Activated effector memory CD4-positive, alpha-beta T cell treated with Interleukin-2 at 50 U/mL for 16 hours (primary cell): ENCODE data around the gene PTPRCAP.
"Not testable (repeated sequence)": the region's sequence is repeated elsewhere in the genome, so short reads cannot be mapped to it uniquely, and the experiment has no call there.

Experiments
- DNase-seq: peaks from one replicate; pipeline ENCODE4 v3.0.0-alpha.2; 2020

PTPRCAP gene, protein sequence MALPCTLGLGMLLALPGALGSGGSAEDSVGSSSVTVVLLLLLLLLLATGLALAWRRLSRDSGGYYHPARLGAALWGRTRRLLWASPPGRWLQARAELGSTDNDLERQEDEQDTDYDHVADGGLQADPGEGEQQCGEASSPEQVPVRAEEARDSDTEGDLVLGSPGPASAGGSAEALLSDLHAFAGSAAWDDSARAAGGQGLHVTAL

DNA sequence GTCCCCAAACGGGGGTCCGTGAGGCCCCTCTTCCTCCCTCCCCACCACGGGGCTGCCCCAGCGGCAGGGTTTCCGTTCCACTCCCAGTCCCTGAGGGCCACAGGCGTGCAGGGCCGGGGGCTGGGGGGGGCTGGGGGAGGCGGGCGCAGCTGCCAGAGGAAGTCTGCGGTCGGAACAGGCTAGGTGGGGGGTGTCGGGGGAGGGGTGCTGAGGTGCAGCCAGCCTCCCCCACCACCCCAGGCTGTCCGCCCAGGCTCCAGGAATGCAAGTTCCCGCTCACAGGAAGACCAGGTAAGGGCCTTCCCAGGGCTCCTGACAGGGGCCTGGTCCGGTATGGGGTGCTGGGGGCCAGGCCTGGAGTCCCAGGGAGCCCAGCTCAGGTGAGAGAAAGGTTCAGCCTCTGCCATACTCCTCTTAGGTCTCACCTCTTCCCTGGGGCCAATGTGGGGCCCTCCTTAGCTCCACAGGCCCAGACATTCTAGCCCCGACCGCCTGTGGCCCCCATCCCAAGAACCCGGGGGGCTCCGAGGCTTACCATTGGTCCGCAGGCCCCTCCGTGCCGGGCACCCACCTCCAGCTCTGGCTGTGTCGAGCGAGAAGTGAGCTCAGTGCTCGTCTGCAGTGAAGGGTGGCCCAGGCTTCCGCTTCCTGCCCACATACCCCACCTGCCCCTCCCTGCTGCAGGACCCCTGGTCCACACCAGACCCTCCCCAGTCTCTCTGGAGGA is at the start of gene PTPRCAP:
Gene PTPRCAP (minus strand): TSS at position 601 of the 727 bp plus-strand sequence. CDS start 63 bp downstream, at position 538.
- peak; percentile 81 for DNase-seq

GRCh38 chr11:67486481-67487195 is 49.2 kb upstream of the PTPRCAP start:
- no peak for DNase-seq

DNA sequence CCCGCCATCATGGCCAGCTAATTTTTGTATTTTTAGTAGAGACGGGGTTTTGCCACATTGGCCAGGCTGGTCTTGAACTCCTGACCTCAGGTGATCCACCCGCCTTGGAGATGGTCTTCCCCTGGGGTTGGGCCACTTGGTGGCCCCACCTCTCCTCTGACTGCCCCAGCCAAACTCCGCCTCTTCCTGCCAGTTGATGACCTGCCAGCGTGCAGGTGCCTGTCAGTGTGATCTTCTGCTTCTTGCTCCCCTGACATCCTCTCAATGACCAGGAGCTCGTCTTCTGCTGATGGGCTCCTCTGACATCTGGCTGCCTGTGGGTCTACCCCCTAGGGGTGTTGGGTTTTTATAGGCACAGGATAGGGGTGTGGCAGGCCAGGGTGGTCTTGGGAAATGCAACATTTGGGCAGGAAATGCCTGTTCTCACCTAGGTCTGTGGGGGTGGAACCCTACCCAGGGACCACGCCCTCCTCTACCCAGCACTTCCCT is 48.4 kb upstream of the PTPRCAP start:
- DNase-seq = peak; percentile 37

DNA sequence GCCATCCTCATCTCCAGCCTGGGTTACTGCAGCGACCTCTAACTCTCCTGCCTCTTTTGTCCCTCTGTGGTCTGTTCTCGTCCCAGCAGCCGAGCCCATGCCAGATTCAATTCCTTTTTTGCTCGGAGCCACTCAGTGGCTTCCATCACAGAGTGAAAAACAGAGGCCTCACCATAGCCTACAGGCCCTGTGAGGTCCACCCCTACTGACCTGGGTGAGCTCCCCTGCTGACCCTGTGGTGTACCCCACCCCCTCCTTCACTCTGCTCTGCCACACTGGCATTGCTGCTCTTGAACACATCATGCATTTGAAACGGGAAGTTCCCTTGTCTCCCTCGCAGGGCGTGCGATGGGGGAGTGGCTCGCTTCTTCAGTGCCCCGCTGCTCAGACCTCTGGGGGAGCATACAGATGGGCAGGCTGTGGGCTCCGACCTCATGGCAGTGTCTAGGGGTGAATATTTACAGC is 47.4 kb upstream of the PTPRCAP start:
- DNase-seq = peak; percentile 47

DNA sequence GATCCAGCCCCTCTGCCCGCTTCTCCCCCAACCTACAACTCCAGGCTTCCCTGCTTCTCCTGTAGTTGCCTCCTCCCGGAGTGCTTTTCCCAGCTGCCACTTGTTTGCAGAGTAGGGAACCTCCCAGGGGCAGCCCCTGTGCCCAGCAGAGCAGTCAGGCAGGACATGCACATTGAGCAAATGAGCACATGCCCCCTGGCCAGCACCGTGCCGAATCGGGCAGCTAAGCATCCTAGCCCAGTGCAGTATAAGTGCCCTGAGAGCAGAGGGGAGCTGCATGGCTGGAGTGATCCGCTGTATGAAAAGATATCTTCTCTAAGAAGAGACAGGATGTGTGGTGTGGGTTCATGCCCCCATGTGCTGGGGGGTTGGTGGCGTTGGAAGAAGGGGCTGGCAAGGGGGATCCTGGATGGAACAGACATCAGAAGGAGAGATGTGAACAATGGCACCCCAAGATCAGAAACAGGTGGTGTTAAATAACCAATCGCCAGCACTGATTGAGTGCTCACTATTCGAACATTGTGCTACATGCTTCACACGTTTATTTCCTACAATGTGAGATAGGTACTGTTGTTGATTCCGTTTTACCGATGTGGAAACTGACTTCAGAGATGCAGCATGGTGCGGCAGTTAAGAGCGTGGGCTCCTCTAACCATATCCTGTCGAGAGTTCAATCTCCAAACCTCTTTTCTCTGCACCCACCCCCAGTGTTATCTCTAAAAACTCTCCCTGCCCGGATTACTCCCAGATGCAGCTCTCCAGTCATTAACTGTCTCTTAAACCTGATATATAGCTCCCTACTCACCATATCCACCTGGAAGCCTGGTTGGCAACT is 46.6 kb upstream of the PTPRCAP start:
- DNase-seq = peak; percentile 33

GRCh38 chr11:67482827-67483798 is 45.6 kb upstream of the PTPRCAP start, which contains the start of gene AIP:
AIP (plus strand) TSS chr11:67483026; CDS start chr11:67483159, 133 bp downstream.
- DNase-seq = peak; percentile 96

DNA sequence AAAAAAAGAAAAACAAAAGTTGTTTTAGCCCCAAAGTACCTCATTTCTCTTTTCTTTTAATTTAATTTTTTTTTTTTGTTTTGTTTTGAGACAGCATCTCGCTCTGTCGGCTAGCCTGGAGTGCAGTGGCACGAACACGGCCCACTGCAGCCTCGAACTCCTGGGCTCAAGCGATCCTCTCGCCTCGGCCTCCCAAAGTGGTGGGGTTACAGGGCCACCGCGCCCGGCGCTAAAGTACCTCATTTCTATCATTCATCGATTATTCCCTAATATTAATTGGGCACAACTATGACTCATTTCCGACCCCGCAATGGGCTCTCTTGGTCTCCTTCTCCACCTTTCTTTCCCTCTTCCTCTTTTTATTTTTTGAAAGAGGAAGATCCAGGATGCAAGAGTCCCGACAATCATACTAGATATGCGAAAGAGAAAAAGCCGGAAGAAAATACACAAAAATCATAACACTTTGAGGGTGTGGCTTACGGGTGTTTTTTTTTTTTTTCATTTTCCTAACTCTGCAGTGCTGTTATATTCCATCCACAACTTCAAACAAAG is 44.9 kb upstream of the PTPRCAP start:
- no peak for DNase-seq

GRCh38 chr11:67477344-67478050 is 40.0 kb upstream of the PTPRCAP start:
- DNase-seq = not testable (repeated sequence)

GRCh38 chr11:67476692-67477091 is 39.2 kb upstream of the PTPRCAP start:
- DNase-seq = not testable (repeated sequence)

- DNase-seq = no peak
These were observed 35.4 kb upstream of the PTPRCAP start for GRCh38 chr11:67472882-67473281.

GRCh38 chr11:67470337-67471002 is 33.0 kb upstream of the PTPRCAP start:
- no peak for DNase-seq

DNA sequence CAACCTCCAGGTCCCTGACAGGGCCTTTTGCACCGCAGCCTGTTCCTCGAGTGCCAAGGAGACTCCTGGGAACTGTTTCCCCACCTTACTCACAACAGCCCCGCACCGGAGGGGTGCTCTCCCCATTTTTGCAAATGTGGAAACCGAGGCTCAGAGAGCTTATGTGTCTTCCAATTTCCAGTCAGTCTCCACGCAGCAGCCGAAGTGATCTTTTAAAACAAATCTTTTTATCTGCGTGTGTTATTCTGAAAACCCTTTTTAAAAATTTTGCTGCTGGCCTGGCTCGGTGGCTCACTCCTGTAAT is 32.0 kb upstream of the PTPRCAP start:
- DNase-seq = no peak

GRCh38 chr11:67468759-67469507 is 31.5 kb upstream of the PTPRCAP start, which contains the start of gene TMEM134:
TMEM134 (minus strand) TSS chr11:67469251; CDS start chr11:67469192, 59 bp downstream.
- DNase-seq = peak; percentile 88

DNA sequence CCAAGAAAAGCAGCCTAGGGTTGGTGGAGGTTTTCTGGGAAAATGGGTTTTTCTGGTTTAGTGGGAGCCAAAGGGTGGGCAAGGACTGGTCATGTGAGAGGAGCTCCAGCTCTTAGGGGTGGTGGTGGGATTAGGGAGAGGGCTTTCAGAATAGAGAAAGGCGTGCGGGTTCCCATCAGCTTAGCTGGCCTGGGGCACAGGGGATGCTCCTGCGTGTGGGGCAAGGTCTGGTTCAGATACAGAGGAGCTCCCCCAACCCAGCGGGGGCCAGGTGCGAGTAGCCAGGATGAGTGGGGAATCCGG is 30.9 kb upstream of the PTPRCAP start:
- DNase-seq = no peak

GRCh38 chr11:67468056-67468455 is 30.6 kb upstream of the PTPRCAP start:
- DNase-seq = no peak

DNA sequence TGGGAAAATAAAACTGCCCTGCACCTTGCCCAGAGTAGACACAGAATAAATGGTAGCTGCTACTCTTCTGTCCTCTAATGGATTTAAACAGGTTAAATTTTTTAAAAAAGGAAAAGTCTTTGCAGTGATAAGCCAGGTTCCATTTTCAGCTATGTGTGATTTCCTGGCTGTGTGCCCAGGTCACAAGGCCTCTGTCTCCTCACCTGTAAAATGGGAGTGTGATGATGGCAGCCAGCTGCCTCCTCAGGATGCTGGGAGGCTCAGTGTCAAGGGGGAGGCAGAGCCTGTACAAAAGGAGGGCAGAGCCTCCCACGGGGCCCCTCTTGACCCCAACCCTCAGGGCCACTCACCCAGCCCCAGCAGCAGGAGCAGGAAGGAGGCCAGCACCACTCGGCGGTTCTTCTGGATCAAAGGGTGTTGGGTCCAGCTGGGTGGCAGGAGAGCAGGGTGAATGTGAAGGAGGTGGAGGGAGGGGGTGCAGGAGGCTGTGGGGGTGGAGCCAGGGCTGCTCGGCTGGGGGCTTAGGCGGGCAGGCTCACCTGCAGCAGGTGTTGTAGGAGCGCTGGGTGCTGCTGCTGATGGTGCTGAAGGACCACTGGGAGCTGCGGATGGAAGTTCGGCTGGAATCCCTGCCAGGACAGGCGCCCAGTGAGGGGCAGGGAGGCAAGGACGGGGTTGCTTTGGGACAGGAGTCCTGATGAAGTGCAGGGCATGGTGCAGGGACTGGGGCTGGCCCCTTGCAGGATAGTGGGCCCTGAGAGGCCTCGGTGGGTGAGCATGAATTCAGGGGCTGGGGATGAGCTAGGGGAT is 29.7 kb upstream of the PTPRCAP start:
- DNase-seq = no peak

GRCh38 chr11:67466367-67466766 is 28.9 kb upstream of the PTPRCAP start:
- no peak for DNase-seq

GRCh38 chr11:67465530-67465929 is 28.0 kb upstream of the PTPRCAP start:
- not testable (repeated sequence) for DNase-seq
